ENCODE results near the gene VEGFA.

GRCh38 chr6:43737272-43738081 lies 32.5 kb upstream of the VEGFA start:
- TF ChIP-seq, protein P1, sequence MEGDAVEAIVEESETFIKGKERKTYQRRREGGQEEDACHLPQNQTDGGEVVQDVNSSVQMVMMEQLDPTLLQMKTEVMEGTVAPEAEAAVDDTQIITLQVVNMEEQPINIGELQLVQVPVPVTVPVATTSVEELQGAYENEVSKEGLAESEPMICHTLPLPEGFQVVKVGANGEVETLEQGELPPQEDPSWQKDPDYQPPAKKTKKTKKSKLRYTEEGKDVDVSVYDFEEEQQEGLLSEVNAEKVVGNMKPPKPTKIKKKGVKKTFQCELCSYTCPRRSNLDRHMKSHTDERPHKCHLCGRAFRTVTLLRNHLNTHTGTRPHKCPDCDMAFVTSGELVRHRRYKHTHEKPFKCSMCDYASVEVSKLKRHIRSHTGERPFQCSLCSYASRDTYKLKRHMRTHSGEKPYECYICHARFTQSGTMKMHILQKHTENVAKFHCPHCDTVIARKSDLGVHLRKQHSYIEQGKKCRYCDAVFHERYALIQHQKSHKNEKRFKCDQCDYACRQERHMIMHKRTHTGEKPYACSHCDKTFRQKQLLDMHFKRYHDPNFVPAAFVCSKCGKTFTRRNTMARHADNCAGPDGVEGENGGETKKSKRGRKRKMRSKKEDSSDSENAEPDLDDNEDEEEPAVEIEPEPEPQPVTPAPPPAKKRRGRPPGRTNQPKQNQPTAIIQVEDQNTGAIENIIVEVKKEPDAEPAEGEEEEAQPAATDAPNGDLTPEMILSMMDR (conservative IDR thresholded peaks at IDR 0.05) = no peak
- TF ChIP-seq EZH2 (IDR thresholded peaks at IDR 0.05; ENCODE audit: low read depth) = no peak

All from PC-9 (cell line).